ENCODE data around the gene ROR2. TPM values are rescaled to one million over a fixed set of nuclear protein-coding genes. Genes with fewer than 3 reads are reported as not detected.

ROR2 gene
- total and polyA plus RNA-seq, 2 of the 13 experiments (the other 11 are each of a cell fraction or from before 2014, with no cell fraction given), result not detected

DNA sequence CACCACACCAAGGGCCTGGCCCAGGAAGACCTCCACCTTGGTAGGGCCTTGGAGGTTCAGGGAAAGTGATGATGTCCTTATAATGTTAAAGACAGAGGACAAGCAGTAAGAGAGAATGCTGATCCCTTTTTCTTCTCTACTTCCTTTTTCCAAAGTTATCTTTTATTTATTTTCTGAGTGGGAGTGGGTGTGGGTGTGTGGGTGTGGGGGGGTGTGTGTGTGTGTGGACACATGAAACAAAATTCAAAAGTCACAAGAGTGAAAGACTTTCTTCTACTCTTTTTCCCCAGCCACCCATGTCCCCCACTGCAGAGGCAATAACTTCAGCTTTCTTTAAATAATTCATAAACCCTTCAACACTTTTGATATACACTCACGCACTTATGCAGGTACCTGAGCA is 70.8 kb downstream of the ROR2 start (continued):
- TF ChIP-seq SETDB1 (CRISPR knock-in tag; IDR thresholded peaks at IDR 0.05; ENCODE audit: borderline replicate concordance), result no peak
- TF ChIP-seq, protein P1, sequence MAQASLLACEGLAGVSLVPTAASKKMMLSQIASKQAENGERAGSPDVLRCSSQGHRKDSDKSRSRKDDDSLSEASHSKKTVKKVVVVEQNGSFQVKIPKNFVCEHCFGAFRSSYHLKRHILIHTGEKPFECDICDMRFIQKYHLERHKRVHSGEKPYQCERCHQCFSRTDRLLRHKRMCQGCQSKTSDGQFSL (CRISPR knock-in tag; IDR thresholded peaks at IDR 0.05), result no peak
- TF ChIP-seq, protein P2, sequence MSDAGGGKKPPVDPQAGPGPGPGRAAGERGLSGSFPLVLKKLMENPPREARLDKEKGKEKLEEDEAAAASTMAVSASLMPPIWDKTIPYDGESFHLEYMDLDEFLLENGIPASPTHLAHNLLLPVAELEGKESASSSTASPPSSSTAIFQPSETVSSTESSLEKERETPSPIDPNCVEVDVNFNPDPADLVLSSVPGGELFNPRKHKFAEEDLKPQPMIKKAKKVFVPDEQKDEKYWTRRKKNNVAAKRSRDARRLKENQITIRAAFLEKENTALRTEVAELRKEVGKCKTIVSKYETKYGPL (CRISPR knock-in tag; IDR thresholded peaks at IDR 0.05), result no peak
- no peak for TF ChIP-seq IRX3 (CRISPR knock-in tag; IDR thresholded peaks at IDR 0.05; ENCODE audit: borderline replicate concordance, low read depth)
- TF ChIP-seq, protein P3, sequence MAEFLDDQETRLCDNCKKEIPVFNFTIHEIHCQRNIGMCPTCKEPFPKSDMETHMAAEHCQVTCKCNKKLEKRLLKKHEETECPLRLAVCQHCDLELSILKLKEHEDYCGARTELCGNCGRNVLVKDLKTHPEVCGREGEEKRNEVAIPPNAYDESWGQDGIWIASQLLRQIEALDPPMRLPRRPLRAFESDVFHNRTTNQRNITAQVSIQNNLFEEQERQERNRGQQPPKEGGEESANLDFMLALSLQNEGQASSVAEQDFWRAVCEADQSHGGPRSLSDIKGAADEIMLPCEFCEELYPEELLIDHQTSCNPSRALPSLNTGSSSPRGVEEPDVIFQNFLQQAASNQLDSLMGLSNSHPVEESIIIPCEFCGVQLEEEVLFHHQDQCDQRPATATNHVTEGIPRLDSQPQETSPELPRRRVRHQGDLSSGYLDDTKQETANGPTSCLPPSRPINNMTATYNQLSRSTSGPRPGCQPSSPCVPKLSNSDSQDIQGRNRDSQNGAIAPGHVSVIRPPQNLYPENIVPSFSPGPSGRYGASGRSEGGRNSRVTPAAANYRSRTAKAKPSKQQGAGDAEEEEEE (CRISPR knock-in tag; IDR thresholded peaks at IDR 0.05; ENCODE audit: borderline replicate concordance), result no peak

DNA sequence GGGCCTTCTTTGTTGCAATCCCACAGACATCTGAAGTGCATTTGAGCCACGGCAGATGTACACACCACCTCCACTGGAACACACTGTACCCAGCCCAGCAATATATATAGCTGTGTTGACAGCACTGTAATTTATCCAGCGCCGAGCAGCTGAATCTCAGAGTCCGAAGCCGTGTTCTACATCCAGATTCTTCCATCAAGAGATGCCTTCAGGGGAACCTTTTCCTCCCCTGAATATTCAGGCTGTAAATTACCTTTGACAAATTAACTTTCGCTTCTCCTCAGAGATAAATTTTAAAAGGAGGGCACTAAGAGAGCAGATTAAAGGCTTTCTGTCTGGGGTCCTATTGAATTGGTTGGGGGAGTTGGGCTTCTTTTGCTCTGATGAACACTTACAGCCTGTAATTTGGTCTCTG is 76.4 kb downstream of the ROR2 start:
- ChIA-PET POLR2A (no interaction called here), CTCF (ENCODE audit: low intra/inter-chr PET ratio, low total read pairs) (no interaction called here)
- WGBS (ENCODE audit: low lambda C conversion rate), result 52% methylated on average over 2 of the region's 6 CpGs
- intact Hi-C loops (cut with micrococcal nuclease; ENCODE audit: unreplicated experiment), result no loop called here
- no peak for ATAC-seq
- TF ChIP-seq MAFK (conservative IDR thresholded peaks at IDR 0.05 in 1 of 2, IDR thresholded peaks at IDR 0.05 in 1 of 2; ENCODE audit: low read length in 2 of 2) (no peak), HDAC2 (CRISPR knock-in tag; IDR thresholded peaks at IDR 0.05) (no peak), ZNF225 (CRISPR knock-in tag; IDR thresholded peaks at IDR 0.05) (no peak), ZNF234 (CRISPR knock-in tag; conservative IDR thresholded peaks at IDR 0.05) (no peak)
- TF ChIP-seq, protein P4, sequence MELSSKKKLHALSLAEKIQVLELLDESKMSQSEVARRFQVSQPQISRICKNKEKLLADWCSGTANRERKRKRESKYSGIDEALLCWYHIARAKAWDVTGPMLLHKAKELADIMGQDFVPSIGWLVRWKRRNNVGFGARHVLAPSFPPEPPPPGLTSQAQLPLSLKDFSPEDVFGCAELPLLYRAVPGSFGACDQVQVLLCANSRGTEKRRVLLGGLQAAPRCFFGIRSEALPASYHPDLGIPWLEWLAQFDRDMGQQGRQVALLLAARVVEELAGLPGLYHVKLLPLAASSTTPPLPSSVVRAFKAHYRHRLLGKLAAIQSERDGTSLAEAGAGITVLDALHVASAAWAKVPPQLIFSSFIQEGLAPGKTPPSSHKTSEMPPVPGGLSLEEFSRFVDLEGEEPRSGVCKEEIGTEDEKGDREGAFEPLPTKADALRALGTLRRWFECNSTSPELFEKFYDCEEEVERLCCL (CRISPR knock-in tag; IDR thresholded peaks at IDR 0.05; ENCODE audit: borderline replicate concordance), result no peak
- FAIRE-seq, result no peak
- Histone ChIP-seq H3K9me3 (ENCODE audit: low read length) (no peaks in the 10 kb centered on the region), H3K9ac (ENCODE audit: insufficient read depth, low read depth, low read length) (no peak overlapping the region), H3K27ac (ENCODE audit: extremely low read length, insufficient read depth, low read length) (no peak overlapping the region), H2AFZ (ENCODE audit: low read length) (no peak overlapping the region), H3K79me2 (ENCODE audit: insufficient read depth, low read length) (no peaks in the 10 kb centered on the region), H3K36me3 (replicated peaks in 1 of 2; ENCODE audit: control insufficient read depth in 1 of 2, insufficient read depth in 2 of 2, low read length in 2 of 2) (no peaks in the 10 kb centered on the region), H4K20me1 (ENCODE audit: insufficient read depth, low read length) (no peaks in the 10 kb centered on the region), H3K4me2 (ENCODE audit: low read depth, low read length) (no peak overlapping the region), H3K27me3 (ENCODE audit: control insufficient read depth in 1 of 2, insufficient read depth in 2 of 2, low read length in 2 of 2) (peaks cover 0 to 35% of the 10 kb centered on the region in 2 experiments; a peak in 2 of 5 replicates), H3K4me1 (ENCODE audit: insufficient read depth, low read length) (no peaks in the 10 kb centered on the region), H3K4me3 (replicated peaks in 1 of 3; ENCODE audit: insufficient read depth in 1 of 3, low read depth in 2 of 3, low read length in 3 of 3) (no peak overlapping the region)
- DNase-seq (ENCODE audit: low spot score), result no peak
- in situ Hi-C loops (cut with HindIII; ENCODE audit: extremely low pct_ligation_motif_present, low pct_unique_long_range_greater_than_20kb), result no loop called here
- BruUV-seq (replicated peaks), result no TSS peak
